ENCODE results near the gene TMEM161A.
"Not testable (repeated sequence)": the region's sequence is repeated elsewhere in the genome, so short reads cannot be mapped to it uniquely, and the experiment has no call there.

Gene TMEM161A

GRCh38 chr19:19106056-19106551 is 32.2 kb downstream of the TMEM161A start:
- no peak for TF ChIP-seq CTCF (IDR thresholded peaks at IDR 0.05; ENCODE audit: low read depth, low read length)
- no peak overlapping the region for H3K4me3 ChIP-seq (ENCODE audit: low read depth, low read length)
- DNase-seq (ENCODE audit: low read depth) = no peak

- H3K4me3 ChIP-seq (ENCODE audit: low read depth, low read length) = peak overlapping the region; percentile 29
- peak; percentile 71 for DNase-seq (ENCODE audit: low read depth)
- no peak for TF ChIP-seq MYC (IDR thresholded peaks at IDR 0.05; ENCODE audit: low read depth, low read length)
- TF ChIP-seq CTCF (IDR thresholded peaks at IDR 0.05; ENCODE audit: low read depth, low read length) = no peak
- no peak for TF ChIP-seq MAX (IDR thresholded peaks at IDR 0.05; ENCODE audit: low read depth, low read length)
- no peak for TF ChIP-seq POLR2A (IDR thresholded peaks at IDR 0.05; ENCODE audit: extremely low read depth, insufficient read length)
Observed at GRCh38 chr19:19105365-19106055, 32.8 kb downstream of the TMEM161A start.

GRCh38 chr19:19103167-19103566 is 35.1 kb downstream of the TMEM161A start:
- H3K4me3 ChIP-seq (ENCODE audit: low read depth, low read length) = no peak overlapping the region
- no peak for DNase-seq (ENCODE audit: low read depth)
- TF ChIP-seq MYC (IDR thresholded peaks at IDR 0.05; ENCODE audit: low read depth, low read length) (no peak), MAX (IDR thresholded peaks at IDR 0.05; ENCODE audit: low read depth, low read length) (no peak), POLR2A (IDR thresholded peaks at IDR 0.05; ENCODE audit: extremely low read depth, insufficient read length) (no peak), CTCF (IDR thresholded peaks at IDR 0.05; ENCODE audit: low read depth, low read length) (no peak)

GRCh38 chr19:19102566-19102965 is 35.7 kb downstream of the TMEM161A start:
- H3K4me3 ChIP-seq (ENCODE audit: low read depth, low read length) = not testable (repeated sequence)

GRCh38 chr19:19101540-19101939 is 36.7 kb downstream of the TMEM161A start:
- H3K4me3 ChIP-seq (ENCODE audit: low read depth, low read length) = no peak overlapping the region
- TF ChIP-seq MYC (IDR thresholded peaks at IDR 0.05; ENCODE audit: low read depth, low read length) = no peak
- no peak for TF ChIP-seq MAX (IDR thresholded peaks at IDR 0.05; ENCODE audit: low read depth, low read length)
- no peak for TF ChIP-seq POLR2A (IDR thresholded peaks at IDR 0.05; ENCODE audit: extremely low read depth, insufficient read length)
- no peak for TF ChIP-seq CTCF (IDR thresholded peaks at IDR 0.05; ENCODE audit: low read depth, low read length)
- no peak for DNase-seq (ENCODE audit: low read depth)

More at GRCh38 chr19:19102566-19102965, 35.7 kb downstream of the TMEM161A start:
- DNase-seq (ENCODE audit: low read depth) = not testable (repeated sequence)

GRCh38 chr19:19098703-19099632 is 39.3 kb downstream of the TMEM161A start:
- TF ChIP-seq CTCF (IDR thresholded peaks at IDR 0.05; ENCODE audit: low read depth, low read length) = no peak
- TF ChIP-seq MYC (IDR thresholded peaks at IDR 0.05; ENCODE audit: low read depth, low read length) = no peak
- no peak for TF ChIP-seq POLR2A (IDR thresholded peaks at IDR 0.05; ENCODE audit: extremely low read depth, insufficient read length)
- no peak for TF ChIP-seq MAX (IDR thresholded peaks at IDR 0.05; ENCODE audit: low read depth, low read length)
- DNase-seq (ENCODE audit: low read depth) = no peak
- no peak overlapping the region for H3K4me3 ChIP-seq (ENCODE audit: low read depth, low read length)
